NT2/D1 (cell line): ENCODE measurements around the gene CDR2L.

Experiments
- YY1 ChIP-seq: IDR thresholded peaks from 2 replicates; pipeline ENCODE4 v1.6.1; 2011; ENCODE audit not compliant: insufficient read length, insufficient read depth
- ZNF274 ChIP-seq: IDR thresholded peaks from 2 replicates; pipeline ENCODE4 v1.6.1; 2011; ENCODE audit warnings: mild to moderate bottlenecking, low read depth, low read length

DNA sequence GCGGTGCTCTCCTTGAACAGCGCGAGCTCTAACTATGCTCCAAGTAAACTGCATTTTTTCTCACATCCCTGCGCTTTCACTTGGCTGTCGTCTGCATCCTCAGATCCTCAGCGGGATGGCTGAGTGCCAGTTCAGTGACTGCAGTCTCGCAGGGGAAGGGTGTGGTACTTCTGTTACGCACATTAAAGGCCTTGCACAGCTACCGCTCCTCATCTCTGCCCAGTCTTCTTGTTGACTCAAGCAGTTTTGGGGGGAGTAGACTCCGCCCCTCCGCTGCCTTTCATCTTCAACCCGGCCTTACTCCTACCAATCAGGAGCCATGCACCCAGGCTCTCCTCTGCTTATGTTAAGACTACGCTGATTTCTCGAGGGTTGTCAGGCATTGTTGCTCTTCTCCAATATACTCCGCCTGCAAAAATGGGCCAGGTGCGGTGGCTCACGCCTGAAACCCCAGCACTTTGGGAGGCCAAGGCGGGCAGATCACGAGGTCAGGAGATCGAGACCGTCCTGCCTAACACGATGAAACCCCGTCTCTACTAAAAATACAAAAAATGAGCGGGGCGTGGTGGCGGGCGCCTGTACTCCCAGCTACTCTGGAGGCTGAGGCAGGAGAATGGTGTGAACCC, 49.3 kb downstream of the CDR2L start:
- TF ChIP-seq YY1 (no peak), ZNF274 (no peak)
